ENCODE results near the gene PCNX1.

PCNX1 gene

GRCh38 chr14:70981000-70981952 lies 74.0 kb downstream of the PCNX1 start:
- no peak for TF ChIP-seq CTCF (IDR thresholded peaks at IDR 0.05; ENCODE audit: control insufficient read depth, extremely low read depth, insufficient read depth)
- no peak for DNase-seq (ENCODE audit: low read depth)

GRCh38 chr14:70982200-70982599 lies 74.9 kb downstream of the PCNX1 start:
- DNase-seq (ENCODE audit: low read depth): no peak
- TF ChIP-seq CTCF (IDR thresholded peaks at IDR 0.05; ENCODE audit: control insufficient read depth, extremely low read depth, insufficient read depth): no peak
- H3K4me3 ChIP-seq (ENCODE audit: low read depth, low read length): no peak overlapping the region

More at GRCh38 chr14:70981000-70981952, 74.0 kb downstream of the PCNX1 start:
- H3K4me3 ChIP-seq (ENCODE audit: low read depth, low read length): no peak overlapping the region

GRCh38 chr14:70987041-70987440 lies 79.8 kb downstream of the PCNX1 start:
- no peak for DNase-seq (ENCODE audit: low read depth)
- TF ChIP-seq CTCF (IDR thresholded peaks at IDR 0.05; ENCODE audit: control insufficient read depth, extremely low read depth, insufficient read depth): no peak
- no peak overlapping the region for H3K4me3 ChIP-seq (ENCODE audit: low read depth, low read length)

GRCh38 chr14:70988452-70988851 lies 81.2 kb downstream of the PCNX1 start:
- DNase-seq (ENCODE audit: low read depth): no peak
- no peak for TF ChIP-seq CTCF (IDR thresholded peaks at IDR 0.05; ENCODE audit: control insufficient read depth, extremely low read depth, insufficient read depth)
- no peak overlapping the region for H3K4me3 ChIP-seq (ENCODE audit: low read depth, low read length)

GRCh38 chr14:70993931-70994330 lies 86.7 kb downstream of the PCNX1 start:
- H3K4me3 ChIP-seq (ENCODE audit: low read depth, low read length): no peak overlapping the region
- TF ChIP-seq CTCF (IDR thresholded peaks at IDR 0.05; ENCODE audit: control insufficient read depth, extremely low read depth, insufficient read depth): no peak
- no peak for DNase-seq (ENCODE audit: low read depth)

GRCh38 chr14:70995211-70995610 lies 88.0 kb downstream of the PCNX1 start:
- no peak overlapping the region for H3K4me3 ChIP-seq (ENCODE audit: low read depth, low read length)
- TF ChIP-seq CTCF (IDR thresholded peaks at IDR 0.05; ENCODE audit: control insufficient read depth, extremely low read depth, insufficient read depth): no peak
- no peak for DNase-seq (ENCODE audit: low read depth)
